Measurements from ENCODE around the gene GRB14.

DNA sequence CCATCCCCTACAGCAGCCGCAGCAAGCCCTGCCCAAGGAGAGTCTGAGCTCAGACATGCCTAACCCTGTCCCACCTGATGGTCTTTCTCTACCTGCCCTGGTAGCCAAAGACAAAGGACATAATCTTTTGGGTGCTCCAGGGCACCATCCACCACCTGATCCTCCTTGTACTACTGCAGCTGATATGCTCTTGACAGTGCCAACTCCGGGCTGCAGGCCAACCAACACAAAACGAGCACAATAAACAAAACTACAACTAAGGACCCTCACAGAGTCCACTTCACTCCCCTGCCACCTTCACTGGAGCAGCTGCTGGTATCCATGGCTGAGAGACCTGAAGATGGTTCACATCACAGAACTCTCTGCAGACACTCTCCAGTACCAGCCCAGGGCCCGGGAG, 106.3 kb downstream of the GRB14 start:
- TF ChIP-seq, protein P1, sequence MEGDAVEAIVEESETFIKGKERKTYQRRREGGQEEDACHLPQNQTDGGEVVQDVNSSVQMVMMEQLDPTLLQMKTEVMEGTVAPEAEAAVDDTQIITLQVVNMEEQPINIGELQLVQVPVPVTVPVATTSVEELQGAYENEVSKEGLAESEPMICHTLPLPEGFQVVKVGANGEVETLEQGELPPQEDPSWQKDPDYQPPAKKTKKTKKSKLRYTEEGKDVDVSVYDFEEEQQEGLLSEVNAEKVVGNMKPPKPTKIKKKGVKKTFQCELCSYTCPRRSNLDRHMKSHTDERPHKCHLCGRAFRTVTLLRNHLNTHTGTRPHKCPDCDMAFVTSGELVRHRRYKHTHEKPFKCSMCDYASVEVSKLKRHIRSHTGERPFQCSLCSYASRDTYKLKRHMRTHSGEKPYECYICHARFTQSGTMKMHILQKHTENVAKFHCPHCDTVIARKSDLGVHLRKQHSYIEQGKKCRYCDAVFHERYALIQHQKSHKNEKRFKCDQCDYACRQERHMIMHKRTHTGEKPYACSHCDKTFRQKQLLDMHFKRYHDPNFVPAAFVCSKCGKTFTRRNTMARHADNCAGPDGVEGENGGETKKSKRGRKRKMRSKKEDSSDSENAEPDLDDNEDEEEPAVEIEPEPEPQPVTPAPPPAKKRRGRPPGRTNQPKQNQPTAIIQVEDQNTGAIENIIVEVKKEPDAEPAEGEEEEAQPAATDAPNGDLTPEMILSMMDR (conservative IDR thresholded peaks at IDR 0.05; ENCODE audit: low read length), result no peak
- no peak for TF ChIP-seq EZH2phosphoT487 (IDR thresholded peaks at IDR 0.05; ENCODE audit: borderline replicate concordance, low read depth, low read length)
